H1 (cell line): ENCODE results near the gene FLRT1. TPM values are rescaled to one million over a fixed set of nuclear protein-coding genes. Genes with fewer than 3 reads are reported as not detected.

Experiments used
- CTCF ChIA-PET: fragments of 300-600 bp; sonication (Branson Sonifier 250); formaldehyde crosslinking; loops from one replicate; lab custom pipeline; 2021; ENCODE audit not compliant: partially characterized antibody; lab: Charles Lee
- POLR2A ChIA-PET: fragments of 300-600 bp; sonication (Branson Sonifier 250); formaldehyde crosslinking; loops from one replicate; lab custom pipeline; 2021; ENCODE audit warnings: inconsistent platforms; ENCODE audit not compliant: partially characterized antibody; lab: Charles Lee
- DNase-seq, 2 experiments: peaks; one replicate each; pipeline versions ENCODE4 v3.0.0 to v3.0.0-alpha.2; 2010 to 2022; ENCODE audit warnings: low spot score in 2 of 2, low read depth in 1 of 2, mixed read lengths in 1 of 2
- FAIRE-seq: peaks from 2 replicates; lab custom pipeline; 2011; peaks lifted over from hg19 to GRCh38; lab: Jason Lieb, UNC
- H2AFZ ChIP-seq: 2 replicates; pipeline ENCODE4 v1.8.1; 2012; ENCODE audit warnings: low read length, inconsistent platforms
- H2AK5ac ChIP-seq: 2 replicates; pipeline ENCODE4 v1.6.1; 2013; ENCODE audit warnings: low read depth, low read length
- H2BK120ac ChIP-seq: replicated peaks from 2 replicates; pipeline ENCODE3; 2013; ENCODE audit warnings: low read depth, low read length, inconsistent platforms
- H2BK12ac ChIP-seq: 2 replicates; pipeline ENCODE4 v1.6.1; 2013; ENCODE audit warnings: low read depth, low read length
- H2BK15ac ChIP-seq: 2 replicates; pipeline ENCODE4 v1.6.1; 2013; ENCODE audit warnings: low read length
- H2BK20ac ChIP-seq: 2 replicates; pipeline ENCODE4 v1.6.1; 2013; ENCODE audit warnings: low read length
- H2BK5ac ChIP-seq: 2 replicates; pipeline ENCODE4 v1.6.1; 2013; ENCODE audit warnings: low read depth, low read length
- H3K14ac ChIP-seq: 2 replicates; pipeline ENCODE4 v1.6.1; 2013; ENCODE audit warnings: inconsistent platforms; ENCODE audit not compliant: insufficient read length
- H3K18ac ChIP-seq: 2 replicates; pipeline ENCODE4 v1.6.1; 2013; ENCODE audit warnings: low read length; ENCODE audit errors: extremely low read depth
- H3K23ac ChIP-seq: 2 replicates; pipeline ENCODE4 v1.6.1; 2013; ENCODE audit warnings: inconsistent platforms; ENCODE audit not compliant: insufficient read length
- H3K23me2 ChIP-seq: 2 replicates; pipeline ENCODE4 v1.6.1; 2013; ENCODE audit warnings: low read depth, low read length
- H3K27ac ChIP-seq: 2 replicates; pipeline ENCODE4 v1.6.1; 2011; ENCODE audit warnings: low read depth, low read length, inconsistent platforms
- H3K27me3 ChIP-seq, 4 experiments: replicated peaks in 1 of 4; 1 replicate in 1 of 4; 2 replicates in 3 of 4; pipeline versions ENCODE4 v1.6.1 to v1.8.1; 2011 to 2013; ENCODE audit warnings: low read length in 3 of 4, mild to moderate bottlenecking in 3 of 4, inconsistent platforms in 2 of 4, mixed read lengths in 2 of 4, moderate library complexity in 1 of 4; ENCODE audit not compliant: control insufficient read depth in 3 of 4, insufficient read depth in 3 of 4; ENCODE audit errors: extremely low read depth in 1 of 4
- H3K36me3 ChIP-seq, 4 experiments: 2 replicates each; pipeline versions ENCODE4 v1.6.1 to v1.8.1; 2011 to 2013; ENCODE audit warnings: mild to moderate bottlenecking in 4 of 4, low read length in 3 of 4, moderate library complexity in 2 of 4, control low read depth in 1 of 4, inconsistent platforms in 1 of 4; ENCODE audit not compliant: insufficient read depth in 4 of 4, control insufficient read depth in 2 of 4
- H3K4ac ChIP-seq: replicated peaks from 2 replicates; pipeline ENCODE3; 2013; ENCODE audit warnings: low read length, low read depth, mixed read lengths, inconsistent platforms; ENCODE audit not compliant: insufficient read length
- H3K4me1 ChIP-seq, 4 experiments: replicated peaks in 1 of 4; 1 replicate in 1 of 4; 2 replicates in 3 of 4; pipeline versions ENCODE4 v1.6.1 to v1.8.1; 2011 to 2013; ENCODE audit warnings: low read length in 3 of 4, inconsistent platforms in 2 of 4, mixed read lengths in 1 of 4; ENCODE audit not compliant: insufficient read depth in 4 of 4, control insufficient read depth in 3 of 4
- H3K4me2 ChIP-seq, 2 experiments: 2 replicates each; pipeline versions ENCODE4 v1.6.1 to v1.8.1; 2011 to 2013; ENCODE audit warnings: low read depth in 2 of 2, low read length in 2 of 2, control low read depth in 1 of 2, inconsistent platforms in 1 of 2, mild to moderate bottlenecking in 1 of 2; ENCODE audit not compliant: insufficient read depth in 1 of 2
- H3K4me3 ChIP-seq, 4 experiments: fragments of 200-600, 300-600 bp in 1 of 4; sonication (generic), shearing (Covaris generic), sonication (Bioruptor Twin) in 1 of 4; 2 replicates each; pipeline versions ENCODE4 v1.5.1 to v1.8.1; 2011 to 2016; ENCODE audit warnings: low read length in 4 of 4, low read depth in 3 of 4, control low read depth in 2 of 4, inconsistent platforms in 2 of 4, mild to moderate bottlenecking in 2 of 4, mixed read lengths in 1 of 4, moderate library complexity in 1 of 4; ENCODE audit not compliant: insufficient read depth in 2 of 4; ENCODE audit errors: extremely low read depth in 1 of 4
- H3K56ac ChIP-seq: replicated peaks from 2 replicates; pipeline ENCODE3; 2013; ENCODE audit warnings: low read depth, mild to moderate bottlenecking, mixed read lengths, low read length, inconsistent platforms; ENCODE audit not compliant: insufficient read length
- H3K79me1 ChIP-seq: 2 replicates; pipeline ENCODE4 v1.6.1; 2013; ENCODE audit warnings: low read depth, low read length, control low read depth
- H3K79me2 ChIP-seq, 2 experiments: 2 replicates each; pipeline versions ENCODE4 v1.6.1 to v1.8.1; 2012 to 2013; ENCODE audit warnings: low read length in 2 of 2, mild to moderate bottlenecking in 2 of 2, inconsistent platforms in 1 of 2; ENCODE audit not compliant: insufficient read depth in 2 of 2, control insufficient read depth in 1 of 2
- H3K9ac ChIP-seq, 4 experiments: replicated peaks in 1 of 4; 1 replicate in 1 of 4; 2 replicates in 3 of 4; pipeline versions ENCODE4 v1.6.1 to v1.8.1; 2011 to 2013; ENCODE audit warnings: low read depth in 3 of 4, low read length in 3 of 4, control low read depth in 2 of 4, mild to moderate bottlenecking in 2 of 4, moderate library complexity in 2 of 4, inconsistent platforms in 1 of 4; ENCODE audit errors: extremely low read depth in 1 of 4
- H3K9me3 ChIP-seq, 2 experiments: 2 replicates each; pipeline versions ENCODE4 v1.6.1 to v1.8.1; 2012 to 2013; ENCODE audit warnings: mild to moderate bottlenecking in 2 of 2, moderate library complexity in 2 of 2, control low read depth in 1 of 2, inconsistent platforms in 1 of 2, low read depth in 1 of 2, low read length in 1 of 2, mixed read lengths in 1 of 2; ENCODE audit not compliant: insufficient read depth in 2 of 2
- H4K20me1 ChIP-seq, 2 experiments: replicated peaks in 1 of 2; 2 replicates each; pipeline versions ENCODE3 to v1.8.1; 2011 to 2013; ENCODE audit warnings: inconsistent platforms in 2 of 2, low read length in 2 of 2, mild to moderate bottlenecking in 1 of 2; ENCODE audit not compliant: insufficient read depth in 2 of 2, control insufficient read depth in 1 of 2
- H4K5ac ChIP-seq: 2 replicates; pipeline ENCODE4 v1.6.1; 2013; ENCODE audit warnings: low read length, low read depth, mixed read lengths, inconsistent platforms; ENCODE audit not compliant: insufficient read length
- H4K8ac ChIP-seq: 2 replicates; pipeline ENCODE4 v1.8.0; 2013; ENCODE audit warnings: mild to moderate bottlenecking, moderate library complexity, low read length, inconsistent platforms; ENCODE audit not compliant: insufficient read depth; ENCODE audit errors: extremely low read depth
- H4K91ac ChIP-seq: replicated peaks from 2 replicates; pipeline ENCODE3; 2013; ENCODE audit warnings: low read length, mixed read lengths, inconsistent platforms; ENCODE audit not compliant: insufficient read length
- HDAC2 ChIP-seq, 2 experiments: fragments of 300-600 bp in 1 of 2; sonication (generic) in 1 of 2; IDR thresholded peaks; 2 replicates each; pipeline ENCODE4 v1.6.1; 2011 to 2012; ENCODE audit warnings: low read depth in 2 of 2, low read length in 2 of 2, mild to moderate bottlenecking in 2 of 2, moderate library complexity in 2 of 2, borderline replicate concordance in 1 of 2, inconsistent platforms in 1 of 2
- KDM1A ChIP-seq: fragments of 200-600, 300-600 bp; sonication (generic); IDR thresholded peaks from 2 replicates; pipeline ENCODE4 v1.7.1; 2016; ENCODE audit warnings: mild to moderate bottlenecking, low read length, borderline replicate concordance
- MAFK ChIP-seq: IDR thresholded peaks from 2 replicates; pipeline ENCODE4 v1.6.1; 2012; ENCODE audit warnings: low read depth, mild to moderate bottlenecking, improper control_type of control experiment, low read length
- WGBS, 2 experiments: shearing (Covaris generic) in 1 of 2; methylation state at CpG; one replicate each; pipeline versions ENCODE4 v1.1.6 to v1.1.7; 2013 to 2015; ENCODE audit warnings: low lambda C conversion rate in 2 of 2, mixed read lengths in 2 of 2, inconsistent platforms in 1 of 2, low coverage in 1 of 2, missing lambda C conversion rate in 1 of 2; ENCODE audit not compliant: insufficient replicate concordance in 2 of 2, insufficient coverage in 1 of 2, insufficient read length in 1 of 2; ENCODE audit errors: extremely low coverage in 1 of 2, missing lambda C conversion rate in 1 of 2; 5-methylcytosine and 5-hydroxymethylcytosine counted together
- polyA plus RNA-seq, 7 experiments: library from polyadenylated mRNA; depleted of rRNA in 3 of 7; stranded (reverse) in 5 of 7; unstranded in 2 of 7; fragments of >200 nt in 5 of 7; fragments of 200-250 nt in 2 of 7; gene quantifications; 1 replicate in 5 of 7; 2 replicates in 1 of 7; 4 replicates in 1 of 7; pipeline versions ENCODE4 v1.2.1 to v1.2.3, GENCODE V29; 2011 to 2013; ENCODE audit warnings: missing spikeins in 2 of 7, mixed read lengths in 2 of 7
- total RNA-seq: library from RNA; stranded (reverse); fragmentation: NEBNext Ultra II Directional; extraction: Animal tissue kit (Norgen Biotek cat#: 25700); gene quantifications from 2 replicates; pipeline ENCODE4 v1.2.1, GENCODE V29; 2021

The FLRT1 gene
- total and polyA plus RNA-seq, 2 of the 8 experiments (the other 6 are each of a cell fraction or from before 2014, with no cell fraction given), result 0.14 to 0.28 TPM

DNA sequence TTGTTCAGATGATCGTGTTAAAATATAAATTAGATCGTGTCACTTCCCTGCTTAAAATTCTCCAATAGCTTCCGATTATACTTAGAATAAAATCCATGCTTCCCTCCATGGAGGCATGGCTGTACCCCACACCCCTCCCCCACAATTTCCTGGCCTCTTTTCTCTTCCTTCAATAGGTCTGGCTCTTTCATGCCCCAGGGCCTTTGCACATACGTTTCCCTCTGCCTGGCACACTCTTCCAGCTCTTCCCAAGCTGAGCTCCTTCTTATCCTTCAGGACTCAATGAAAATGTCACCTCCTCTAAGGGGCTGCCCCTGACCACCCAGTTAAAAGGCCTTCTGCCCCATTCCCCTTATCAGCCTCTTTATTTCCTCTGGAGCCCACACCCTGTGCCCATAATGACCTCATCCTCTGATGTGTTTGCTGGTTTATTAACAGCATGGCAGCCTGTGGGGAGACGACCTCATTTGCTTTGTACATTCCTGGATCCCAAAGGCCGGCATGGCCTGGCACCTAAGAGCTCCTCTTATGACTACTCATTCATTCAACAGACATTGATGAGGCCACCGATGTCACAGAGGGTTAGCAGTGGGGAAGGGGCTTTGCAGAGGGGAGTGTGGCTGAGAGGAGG, 9.0 kb upstream of the FLRT1 start:
- Histone ChIP-seq H2BK5ac (peak overlapping the region; percentile 83; the same call in 1 of the 2 replicates), H2BK15ac (peak overlapping the region; percentile 83; the same call in 1 of the 2 replicates), H4K5ac (no peak overlapping the region), H4K91ac (peak overlapping the region; percentile 49), H2AFZ (no peak overlapping the region), H4K8ac (no peak overlapping the region; the same call in 1 of the 2 replicates), H2BK20ac (peak overlapping the region; percentile 95; the same call in 1 of the 2 replicates), H4K20me1 (peaks cover 0 to 3% of the 10 kb centered on the region in 2 experiments), H2AK5ac (peak overlapping the region; percentile 93; the same call in 1 of the 2 replicates), H2BK120ac (no peak overlapping the region), H3K36me3 (no peaks in the 10 kb centered on the region), H3K23me2 (no peaks in the 10 kb centered on the region; the same call in 1 of the 2 replicates), H2BK12ac (peak overlapping the region; percentile 97; the same call in 1 of the 2 replicates), H3K27me3 (peaks cover 3 to 28% (median 23%) of the 10 kb centered on the region in 4 experiments; a peak in 6 of 7 replicates), H3K18ac (peak overlapping the region; percentile 73; the same call in 1 of the 2 replicates), H3K9ac (no peak overlapping the region), H3K4me2 (no peak overlapping the region), H3K56ac (no peak overlapping the region), H3K14ac (no peak overlapping the region), H3K4me1 (peaks cover 15 to 54% (median 45%) of the 10 kb centered on the region in 4 experiments), H3K4me3 (no peak overlapping the region), H3K79me1 (no peaks in the 10 kb centered on the region; the same call in 1 of the 2 replicates), H3K4ac (no peak overlapping the region), H3K9me3 (no peaks in the 10 kb centered on the region), H3K23ac (no peak overlapping the region), H3K27ac (no peak overlapping the region), H3K79me2 (no peaks in the 10 kb centered on the region)
- POLR2A ChIA-PET, result interaction anchor here (1.7 to 3.9 kb wide), 4 partner anchors 10 to 109 kb away, joined by 4 to 12 read pairs (median 10); partner anchors contain the start of gene RCOR2
- CTCF ChIA-PET, result interaction anchor here (1.0 to 21.2 kb wide), 8 partner anchors 9 to 120 kb away, joined by 3 to 291 read pairs (median 6); no protein-coding TSS in a partner anchor
- DNase-seq (no peak), FAIRE-seq (no peak)
- WGBS, 2 experiments, result 86% methylated on average over 7 of the region's 7 CpGs; no CpG with 5 or more reads in 1 of the 2 experiments
- TF ChIP-seq KDM1A (peak; percentile 87), MAFK (no peak), HDAC2 (IDR thresholded peaks at IDR 0.05; ENCODE audit: borderline replicate concordance in 1 of 2, low read depth in 2 of 2, low read length in 2 of 2) (peak in 1 of 2 experiments; percentile 80; a peak in 1 of 4 replicates)
